C1 segment of cervical spinal cord (tissue), 14 donors: Measurements from ENCODE around the gene PARD3B.

Source experiments
- DNase-seq, 14 donors: peaks; one replicate each; lab custom pipeline; 2025; lab: John Stamatoyannopoulos, UW

Gene PARD3B

DNA sequence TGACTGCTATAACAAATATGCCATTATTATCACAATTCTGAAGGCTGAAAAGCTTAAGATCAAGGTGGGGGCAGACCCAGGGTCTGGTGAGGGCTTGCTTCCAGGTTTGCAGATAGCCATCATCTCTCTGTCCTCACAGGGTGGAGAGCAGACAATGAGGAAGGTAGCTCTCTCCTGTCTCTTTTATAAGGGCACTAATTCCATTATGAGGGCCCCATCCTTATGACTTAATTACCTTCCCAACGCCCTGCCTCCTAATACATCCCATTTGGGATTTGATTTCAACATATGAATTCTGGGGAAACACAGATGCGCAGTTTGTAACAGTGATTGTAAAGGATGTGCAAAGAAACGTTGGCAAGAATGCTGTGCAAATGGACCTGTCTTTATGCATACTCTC is 44.8 kb downstream of the PARD3B start:
- DNase-seq = no peak

GRCh38 chr2:204591225-204591624 is 46.0 kb downstream of the PARD3B start:
- DNase-seq = no peak

DNA sequence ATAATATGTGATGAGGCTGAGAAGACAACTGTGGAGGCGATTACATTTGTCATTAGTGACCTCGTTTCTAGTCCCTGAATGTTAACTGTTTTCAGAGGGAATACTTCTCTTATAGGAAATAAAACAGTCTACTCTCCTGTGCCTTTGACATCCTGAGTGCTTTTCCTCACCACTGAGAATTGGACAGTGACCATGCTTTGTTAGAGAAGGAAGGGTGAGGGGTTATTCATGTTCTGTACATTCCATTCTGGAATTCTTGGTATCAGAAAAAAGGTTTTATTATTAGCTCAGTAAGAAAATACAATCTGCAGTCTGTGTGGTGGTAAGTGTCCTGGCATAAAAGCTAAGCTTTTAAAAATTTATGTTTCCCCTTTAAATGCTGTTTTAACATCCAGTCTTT is 58.8 kb downstream of the PARD3B start:
- DNase-seq = no peak

DNA sequence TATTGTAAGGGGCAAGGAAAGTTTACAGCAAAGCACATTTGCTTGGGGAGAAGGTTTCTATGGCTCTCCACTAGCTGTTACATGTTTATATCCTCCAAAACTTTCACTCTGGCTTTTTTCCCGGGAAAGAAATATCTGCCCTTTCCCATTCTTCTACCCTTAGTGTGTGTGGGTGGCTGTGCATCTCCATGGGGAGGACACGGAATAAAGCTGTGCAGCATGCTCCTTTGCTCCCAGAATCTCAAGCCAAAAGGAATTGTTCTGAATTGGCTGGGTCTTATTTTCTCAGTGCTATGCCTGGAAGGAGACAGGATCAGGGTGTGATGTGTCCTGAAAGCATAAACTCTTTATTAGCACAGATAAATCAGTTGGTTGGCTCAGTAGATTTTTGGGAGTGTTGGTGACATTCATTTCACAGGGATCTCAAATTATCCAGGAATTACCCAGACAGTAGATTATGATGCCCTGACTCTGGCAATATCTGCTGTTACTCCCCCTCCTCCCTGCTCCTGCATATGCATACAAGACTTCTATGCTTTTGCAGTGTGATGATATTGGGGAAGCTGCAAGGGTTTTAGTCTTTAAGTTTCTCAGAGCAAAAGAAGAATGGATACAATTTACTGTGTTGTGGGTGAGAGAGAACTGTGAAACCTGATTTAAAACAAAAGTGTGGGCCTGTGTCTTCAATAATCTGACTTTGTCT is 63.1 kb downstream of the PARD3B start:
- peak in 5 of 14 donors; percentile 5 to 33 (median 30) for DNase-seq

DNA sequence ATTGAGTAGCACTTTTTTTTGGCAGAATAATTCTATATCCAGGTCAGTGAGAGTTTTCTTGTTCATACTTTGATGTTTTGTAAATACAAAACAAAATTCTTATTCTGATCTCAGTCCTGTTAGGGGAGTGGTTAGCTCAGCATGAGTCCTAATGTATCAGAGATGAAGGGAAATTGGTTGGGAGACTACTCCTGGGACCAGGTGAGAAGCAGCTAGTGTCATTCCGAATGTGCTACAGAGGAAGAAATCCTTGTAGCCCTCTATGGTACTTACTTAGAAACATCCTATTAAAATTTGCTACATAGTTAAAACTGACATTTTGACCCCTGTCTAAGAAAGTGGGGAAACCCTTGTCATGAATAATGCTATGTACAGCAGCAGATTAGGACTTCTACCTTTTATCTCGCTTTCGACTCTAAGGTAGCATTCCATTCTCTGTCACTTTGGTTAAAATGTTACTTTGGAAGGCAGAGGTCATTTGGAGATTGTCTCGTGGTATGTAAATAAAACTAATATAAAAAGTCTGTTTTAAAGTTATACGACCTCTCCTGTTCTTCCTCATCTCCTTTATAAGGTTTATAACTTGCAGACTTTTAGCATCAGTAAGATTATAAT is 65.8 kb downstream of the PARD3B start:
- no peak for DNase-seq

- no peak for DNase-seq
These were observed 66.5 kb downstream of the PARD3B start for GRCh38 chr2:204611764-204612163.

GRCh38 chr2:204613635-204614034 is 68.4 kb downstream of the PARD3B start:
- DNase-seq = no peak

- DNase-seq = no peak
These were observed 70.2 kb downstream of the PARD3B start for GRCh38 chr2:204615456-204615855.

- peak in 6 of 14 donors; percentile 6 to 50 (median 12) for DNase-seq
These were observed 79.9 kb downstream of the PARD3B start for GRCh38 chr2:204625135-204625534.

DNA sequence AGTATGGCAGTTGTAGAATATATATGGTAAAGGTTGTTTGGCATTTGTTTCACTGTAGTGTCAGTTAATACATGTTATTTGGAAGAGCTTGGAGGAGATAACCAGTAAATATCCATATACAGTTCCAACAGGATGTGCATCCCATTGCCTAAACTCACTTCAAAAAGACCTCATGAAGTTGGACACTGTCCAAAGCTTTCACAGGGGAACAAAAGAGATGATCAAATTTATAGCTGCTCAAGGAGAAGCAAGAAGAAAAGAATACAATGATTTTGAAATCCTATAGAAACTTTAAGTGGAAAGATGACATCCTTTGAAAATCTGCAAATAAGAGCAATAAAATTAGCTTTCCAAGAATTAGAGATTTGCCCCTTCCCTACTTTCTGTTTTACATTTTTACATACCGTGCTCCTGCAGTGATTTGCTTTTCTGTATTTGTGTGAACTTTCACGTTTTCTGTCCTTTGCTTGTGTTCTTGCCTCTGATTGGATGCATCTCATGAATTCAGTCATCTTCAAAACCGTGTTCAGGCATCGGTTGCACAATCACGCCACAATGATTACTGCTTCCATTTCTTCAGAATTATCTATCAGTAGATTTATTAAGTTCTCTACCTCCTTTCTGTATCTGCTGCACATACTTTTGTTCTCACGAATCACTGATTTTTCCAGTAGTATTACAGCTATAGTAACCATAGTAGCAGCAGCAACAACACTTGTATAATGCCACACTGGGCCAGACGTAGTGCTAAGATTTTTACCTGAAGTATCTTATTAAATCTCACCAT is 83.8 kb downstream of the PARD3B start:
- DNase-seq = no peak

GRCh38 chr2:204632410-204632809 is 87.1 kb downstream of the PARD3B start:
- DNase-seq = no peak

DNA sequence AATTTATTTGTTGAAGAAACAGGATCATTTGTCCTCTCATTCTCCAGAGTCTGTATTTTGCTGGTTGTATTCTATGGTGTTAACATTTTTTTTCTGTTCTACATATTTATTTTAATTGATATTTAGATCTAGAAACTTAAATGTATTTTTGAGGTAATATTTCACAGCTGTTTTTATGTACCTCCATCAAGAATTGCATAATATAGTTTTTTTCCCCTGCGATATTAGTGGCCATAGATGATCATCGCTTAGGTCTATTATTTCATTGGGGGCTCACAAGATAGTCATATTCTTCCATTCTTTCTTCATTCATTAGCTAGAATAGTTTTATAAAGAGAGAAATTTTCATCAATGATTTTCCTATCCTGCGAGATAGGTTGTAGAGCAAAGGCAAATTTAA is 89.3 kb downstream of the PARD3B start:
- no peak for DNase-seq

DNA sequence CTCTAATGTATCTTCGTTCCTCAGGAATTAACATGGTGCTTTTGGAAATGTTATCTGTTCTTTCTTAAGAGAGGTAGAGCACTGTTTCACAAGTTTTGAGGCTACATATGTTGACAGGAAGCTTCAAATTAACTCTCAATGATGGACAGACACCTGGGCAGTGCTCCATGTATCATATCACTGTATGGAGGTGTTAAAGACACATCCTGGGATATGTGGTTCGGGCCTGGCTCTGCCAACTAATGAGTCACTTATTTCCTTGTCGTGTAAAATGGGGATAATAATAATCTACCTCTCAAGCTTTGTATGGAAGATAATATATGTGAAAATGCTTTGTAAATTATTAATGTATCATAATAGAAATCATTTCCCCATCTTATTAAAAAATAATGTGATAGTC is 90.2 kb downstream of the PARD3B start:
- no peak for DNase-seq

GRCh38 chr2:204638471-204639194 is 93.4 kb downstream of the PARD3B start:
- DNase-seq = no peak

DNA sequence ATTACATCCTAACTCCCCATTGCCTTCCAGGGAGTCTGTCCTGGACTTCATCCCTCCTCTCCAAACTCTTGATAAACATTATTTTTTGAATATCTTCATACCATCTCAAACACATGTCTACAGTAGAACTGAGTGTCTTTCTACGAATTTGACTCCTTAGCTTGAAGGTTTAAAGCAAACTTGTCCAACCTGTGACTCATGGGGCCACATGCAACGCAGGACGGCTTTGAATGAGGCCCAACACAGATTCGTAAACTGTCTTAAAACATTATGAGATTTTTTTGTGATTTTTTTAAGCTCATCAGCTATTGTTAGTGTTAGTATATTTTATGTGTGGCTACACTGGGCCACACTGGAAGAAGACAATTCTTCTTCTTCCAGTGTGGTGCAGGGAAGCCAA is 98.1 kb downstream of the PARD3B start:
- no peak for DNase-seq

GRCh38 chr2:204645018-204645773 is 99.9 kb downstream of the PARD3B start:
- no peak for DNase-seq

GRCh38 chr2:204647626-204648025 is 102.4 kb downstream of the PARD3B start:
- no peak for DNase-seq

DNA sequence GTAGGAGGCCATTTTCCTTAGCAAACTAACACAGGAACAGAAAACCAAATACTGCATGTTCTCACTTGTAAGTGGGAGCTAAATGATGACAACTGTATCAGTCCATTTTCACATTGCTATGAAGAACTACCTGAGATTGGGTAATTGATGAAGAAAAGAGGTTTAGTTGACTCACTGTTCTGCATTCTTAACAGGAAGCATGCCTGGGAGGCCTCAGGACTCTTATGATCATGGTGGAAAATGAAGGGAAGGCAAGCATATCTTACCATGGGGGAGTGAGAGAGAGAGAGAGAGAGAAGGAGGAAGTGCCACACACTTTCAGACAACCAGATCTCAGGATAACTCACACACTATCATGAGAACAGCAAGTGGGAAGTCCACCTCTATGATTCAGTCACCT is 105.3 kb downstream of the PARD3B start:
- DNase-seq = no peak

DNA sequence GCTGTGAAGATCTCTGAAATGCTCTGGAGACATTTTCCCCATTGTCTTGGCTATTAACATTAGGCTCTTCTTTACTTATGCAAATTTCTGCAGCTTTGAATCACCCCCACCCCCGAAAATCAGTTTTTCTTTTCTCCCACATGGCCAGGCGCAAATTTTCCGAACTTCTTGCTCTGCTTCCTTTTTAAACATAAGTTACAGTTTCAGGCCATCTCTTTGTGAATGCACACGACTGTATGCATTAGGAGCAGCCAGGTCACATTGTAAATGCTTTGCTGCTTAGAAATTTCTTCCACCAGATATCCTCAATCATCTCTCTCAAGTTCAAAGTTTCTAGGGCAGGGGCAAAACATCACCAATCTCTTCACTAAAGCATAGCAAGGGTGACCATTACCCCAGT is 106.8 kb downstream of the PARD3B start:
- no peak for DNase-seq

DNA sequence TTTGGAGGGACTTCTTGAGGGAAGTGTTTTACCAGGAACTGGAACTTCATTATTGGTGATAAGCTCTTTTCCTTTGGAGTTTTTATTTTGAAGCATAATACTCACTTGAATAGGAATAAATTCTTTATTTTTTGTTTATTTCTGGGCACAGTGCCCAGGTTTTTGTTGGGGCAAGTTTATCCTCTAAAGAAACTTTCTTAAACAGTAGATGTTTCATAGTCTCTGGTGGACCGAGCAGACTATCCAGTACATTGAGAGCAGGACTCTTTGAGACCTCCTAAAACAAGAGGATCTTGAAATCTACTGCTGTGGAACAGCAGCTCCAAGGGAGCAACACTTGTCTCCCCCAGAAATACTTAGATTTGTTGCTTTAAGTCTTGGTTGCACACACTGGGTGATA is 109.4 kb downstream of the PARD3B start:
- no peak for DNase-seq

DNA sequence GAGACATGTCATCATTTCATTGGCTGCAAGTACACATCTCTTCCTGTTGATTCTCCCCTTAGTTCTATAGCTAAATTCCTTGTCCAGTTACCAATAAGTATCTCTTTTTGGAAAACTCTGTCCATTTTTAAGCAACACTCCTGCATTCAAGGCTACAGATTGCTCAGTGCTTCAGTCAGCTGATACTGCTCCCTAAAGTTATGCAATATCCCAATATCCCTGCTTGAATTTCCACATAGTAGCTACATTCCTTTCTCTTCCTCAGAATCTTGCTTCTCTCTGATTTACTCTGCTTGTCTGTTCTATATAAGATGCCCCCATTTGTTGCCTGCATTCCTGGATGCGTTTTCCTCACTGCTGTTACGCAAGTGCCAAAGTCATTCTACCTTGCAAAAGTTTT is 109.8 kb downstream of the PARD3B start:
- no peak for DNase-seq
